Ishikawa (cell line): ENCODE data around the gene PXDN.

Experiments
- CEBPB ChIP-seq: IDR thresholded peaks from 2 replicates; pipeline ENCODE4 v1.6.1; 2012
- CREB1 ChIP-seq: IDR thresholded peaks from 2 replicates; pipeline ENCODE4 v1.6.1; 2012; ENCODE audit warnings: low read depth
- EGR1 ChIP-seq: IDR thresholded peaks from 2 replicates; pipeline ENCODE4 v1.6.1; 2012
- EP300 ChIP-seq: IDR thresholded peaks from 2 replicates; pipeline ENCODE4 v1.6.1; 2012; ENCODE audit warnings: borderline replicate concordance
- FOXM1 ChIP-seq: IDR thresholded peaks from 2 replicates; pipeline ENCODE4 v1.6.1; 2012; ENCODE audit warnings: low read depth, borderline replicate concordance
- NFIC ChIP-seq: IDR thresholded peaks from 2 replicates; pipeline ENCODE4 v1.6.1; 2012
- RAD21 ChIP-seq: IDR thresholded peaks from 2 replicates; pipeline ENCODE4 v1.6.1; 2012; ENCODE audit warnings: low read depth
- REST ChIP-seq: IDR thresholded peaks from 2 replicates; pipeline ENCODE4 v1.6.1; 2012; ENCODE audit warnings: low read depth, mild to moderate bottlenecking
- TAF1 ChIP-seq: IDR thresholded peaks from 2 replicates; pipeline ENCODE4 v1.6.1; 2012; ENCODE audit warnings: low read depth, mild to moderate bottlenecking
- TCF12 ChIP-seq: IDR thresholded peaks from 2 replicates; pipeline ENCODE4 v1.6.1; 2012; ENCODE audit warnings: low read depth
- TEAD4 ChIP-seq: IDR thresholded peaks from 2 replicates; pipeline ENCODE4 v1.6.1; 2012
- USF1 ChIP-seq: IDR thresholded peaks from 2 replicates; pipeline ENCODE4 v1.6.1; 2012
- YY1 ChIP-seq: IDR thresholded peaks from 2 replicates; pipeline ENCODE4 v1.6.1; 2012; ENCODE audit warnings: low read depth
- ZBTB7A ChIP-seq: IDR thresholded peaks from 2 replicates; pipeline ENCODE4 v1.6.1; 2012; ENCODE audit warnings: low read depth
- TF ChIP-seq, protein P1 (sequence below): IDR thresholded peaks from 2 replicates; pipeline ENCODE4 v1.6.1; 2012

Gene PXDN

GRCh38 chr2:1673160-1673944 is 71.0 kb downstream of the PXDN start:
- TF ChIP-seq YY1 (no peak), EP300 (no peak), EGR1 (no peak), TAF1 (no peak), CEBPB (no peak), NFIC (no peak), RAD21 (no peak), CREB1 (no peak), TCF12 (no peak), REST (no peak), USF1 (no peak), ZBTB7A (no peak), FOXM1 (no peak), TEAD4 (no peak)
- TF ChIP-seq, protein P1, sequence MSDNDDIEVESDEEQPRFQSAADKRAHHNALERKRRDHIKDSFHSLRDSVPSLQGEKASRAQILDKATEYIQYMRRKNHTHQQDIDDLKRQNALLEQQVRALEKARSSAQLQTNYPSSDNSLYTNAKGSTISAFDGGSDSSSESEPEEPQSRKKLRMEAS: no peak

GRCh38 chr2:1672738-1673137 is 71.6 kb downstream of the PXDN start:
- TF ChIP-seq, protein P1: no peak
- no peak for TF ChIP-seq TCF12

GRCh38 chr2:1671916-1672315 is 72.4 kb downstream of the PXDN start:
- TF ChIP-seq TAF1 (no peak), USF1 (no peak), EP300 (no peak), YY1 (no peak), ZBTB7A (no peak), REST (no peak), EGR1 (no peak), TCF12 (no peak), NFIC (no peak), RAD21 (no peak), CREB1 (no peak)
- TF ChIP-seq, protein P1: no peak

GRCh38 chr2:1670636-1671035 is 73.7 kb downstream of the PXDN start:
- TF ChIP-seq YY1 (no peak), TCF12 (no peak)

DNA sequence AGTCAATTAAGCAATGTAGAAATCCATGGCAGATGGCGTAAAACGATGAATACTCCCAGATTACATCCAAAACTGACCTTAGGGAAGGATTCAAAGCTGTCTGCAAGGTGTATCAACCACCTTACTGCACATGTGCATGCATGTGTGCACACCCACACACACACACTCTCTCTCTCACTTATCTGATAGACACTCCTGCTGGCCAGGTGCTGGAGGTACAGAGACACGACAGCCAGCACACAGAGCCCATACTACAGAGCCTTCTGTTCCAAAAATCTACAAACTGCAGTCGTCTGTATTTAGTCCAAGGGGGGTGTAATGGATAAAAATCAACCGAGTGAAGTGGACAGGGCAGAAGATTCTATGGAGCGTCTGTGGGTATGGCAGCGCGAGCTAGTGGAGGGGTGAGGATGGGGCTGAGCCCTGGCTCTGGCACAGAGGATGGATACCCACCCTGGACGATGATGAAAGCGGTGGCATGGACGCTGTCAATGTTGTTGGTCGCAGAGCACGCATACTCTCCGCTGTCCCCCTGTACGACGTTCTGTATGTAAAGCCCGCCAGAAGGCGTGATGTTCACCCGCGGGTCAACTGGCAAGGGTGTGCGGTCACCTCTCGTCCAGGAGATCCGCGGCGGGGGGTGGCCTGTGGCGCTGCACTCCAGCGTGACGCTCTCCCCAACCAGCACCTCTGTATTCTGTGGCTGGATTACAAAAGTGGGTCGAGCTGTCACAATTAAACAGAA is 78.4 kb downstream of the PXDN start:
- TF ChIP-seq CEBPB (no peak), ZBTB7A (no peak), TAF1 (no peak), FOXM1 (no peak), CREB1 (no peak)

GRCh38 chr2:1664698-1665097 is 79.6 kb downstream of the PXDN start:
- TF ChIP-seq CEBPB (no peak), TAF1 (no peak), YY1 (no peak), USF1 (no peak), NFIC (no peak), EP300 (no peak), RAD21 (no peak), REST (no peak), CREB1 (no peak), TCF12 (no peak), TEAD4 (no peak), ZBTB7A (no peak), FOXM1 (no peak), EGR1 (no peak)
- TF ChIP-seq, protein P1: no peak
